ENCODE results near the gene NOL11.
"Not testable (repeated sequence)": the region's sequence is repeated elsewhere in the genome, so short reads cannot be mapped to it uniquely, and the experiment has no call there.

Gene NOL11

DNA sequence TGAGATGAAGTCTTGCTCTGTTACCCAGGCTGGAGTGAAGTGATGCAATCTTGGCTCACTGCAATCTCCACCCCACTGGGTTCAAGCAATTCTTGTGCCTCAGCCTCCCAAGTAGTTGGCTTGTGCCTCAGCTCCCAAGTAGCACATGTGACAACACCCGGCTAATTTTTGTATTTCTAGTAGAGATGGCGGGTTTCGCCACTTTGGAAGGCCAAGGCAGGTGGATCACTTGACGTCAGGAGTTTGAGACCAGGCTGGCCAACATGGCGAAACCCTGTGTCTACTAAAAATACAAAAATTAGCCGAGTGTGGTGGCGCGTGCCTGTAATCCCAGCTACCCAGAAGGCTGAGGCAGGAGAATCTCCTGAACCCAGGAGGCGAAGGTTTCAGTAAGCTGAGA lies 39.0 kb downstream of the NOL11 start:
- DNase-seq = not testable (repeated sequence)

- no peak for DNase-seq
Measured at GRCh38 chr17:67759355-67760171, 41.8 kb downstream of the NOL11 start.

DNA sequence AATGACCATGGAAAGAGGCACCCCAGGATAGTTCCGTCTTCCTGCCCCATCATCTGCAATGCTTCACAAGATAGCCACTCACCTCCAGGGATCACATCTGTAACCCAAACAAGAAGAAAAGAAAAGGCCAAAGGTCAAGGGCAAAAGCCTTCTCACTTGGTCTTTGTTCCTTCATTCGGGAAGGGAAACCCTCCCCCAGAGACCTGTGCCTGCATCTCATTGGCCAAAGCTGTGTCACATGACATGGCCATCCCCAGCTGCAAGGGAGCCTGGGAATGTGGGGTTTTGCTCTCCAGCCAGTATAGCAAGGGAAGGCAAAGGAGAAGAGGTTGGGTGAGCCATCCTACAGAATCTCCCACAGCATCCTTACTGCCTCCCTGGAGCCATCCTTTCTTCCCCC lies 47.9 kb downstream of the NOL11 start:
- no peak for DNase-seq

GRCh38 chr17:67769231-67769630 lies 51.5 kb downstream of the NOL11 start:
- no peak for DNase-seq

GRCh38 chr17:67770539-67770938 lies 52.8 kb downstream of the NOL11 start:
- no peak for DNase-seq

GRCh38 chr17:67772679-67773078 lies 54.9 kb downstream of the NOL11 start:
- DNase-seq = no peak

GRCh38 chr17:67773246-67773645 lies 55.5 kb downstream of the NOL11 start:
- no peak for DNase-seq

DNA sequence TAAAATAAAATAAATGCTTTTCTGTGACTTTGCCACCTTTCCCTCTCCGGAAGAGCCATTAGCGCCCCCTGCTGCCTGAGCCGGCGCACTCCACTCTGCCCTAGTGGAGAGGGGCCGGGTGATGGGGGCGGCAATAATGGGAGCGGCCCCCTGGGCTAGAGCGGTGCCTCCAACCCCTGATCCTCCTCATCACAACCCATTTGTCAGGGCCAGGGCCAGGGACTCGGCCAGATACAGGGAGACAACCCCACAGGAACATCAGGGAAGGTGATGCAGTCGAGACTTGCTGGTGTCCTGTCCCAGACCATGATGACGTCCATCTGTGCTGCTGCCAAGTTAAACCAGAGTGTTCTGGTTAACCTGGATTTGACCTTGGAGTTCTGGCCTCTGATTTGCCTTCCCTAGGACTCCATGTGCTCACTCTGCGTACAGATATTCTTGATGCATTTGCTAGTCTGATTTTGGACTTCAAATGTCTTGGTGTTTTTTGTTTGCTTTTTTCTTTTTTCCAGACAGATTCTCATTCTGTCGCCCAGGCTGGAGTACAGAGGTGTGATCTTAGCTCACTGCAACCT lies 61.4 kb downstream of the NOL11 start:
- peak; percentile 44 to 45 for DNase-seq

DNA sequence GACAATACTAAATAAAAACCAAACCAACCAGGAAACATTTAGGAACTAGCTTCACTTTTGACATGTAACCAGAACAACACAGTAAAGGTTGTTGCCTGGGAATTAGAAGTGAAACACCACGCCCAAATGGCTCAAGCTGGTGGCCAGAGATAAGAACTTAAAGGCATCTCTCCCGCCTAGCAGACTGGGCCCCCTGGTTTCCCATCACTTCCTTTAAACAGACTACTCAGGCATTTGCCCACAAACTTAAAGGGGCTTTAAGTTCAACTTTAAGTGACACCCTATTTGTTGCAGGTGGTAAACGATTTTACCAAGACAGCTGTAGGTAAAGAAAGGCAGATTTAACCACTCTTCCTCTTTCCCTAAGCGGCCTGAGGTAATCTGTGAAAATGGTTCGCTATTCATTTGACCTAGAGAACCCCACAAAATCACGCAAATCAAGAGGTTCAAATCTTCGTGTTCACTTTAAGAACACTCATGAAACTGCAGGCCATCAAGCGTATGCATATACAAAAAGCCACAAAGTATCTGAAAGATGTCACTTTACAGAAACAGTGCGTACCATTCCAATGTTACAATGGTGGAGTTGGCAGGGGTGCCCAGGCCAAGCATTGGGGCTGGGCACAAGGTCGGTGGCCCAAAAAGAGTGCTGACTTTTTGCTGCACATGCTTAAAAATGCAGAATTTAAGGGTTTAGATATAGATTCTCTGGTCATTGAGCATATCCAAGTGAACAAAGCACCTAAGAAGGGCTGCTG lies 66.8 kb downstream of the NOL11 start:
- DNase-seq = no peak

- no peak for DNase-seq
Measured at GRCh38 chr17:67785122-67785477, 67.4 kb downstream of the NOL11 start.

GRCh38 chr17:67785504-67785903 lies 67.8 kb downstream of the NOL11 start:
- DNase-seq = no peak

All from SHP77 (cell line).